HCT116 (cell line): Measurements from ENCODE around the gene ESD.

Source experiments
- CEBPB ChIP-seq: IDR thresholded peaks from 2 replicates; pipeline ENCODE4 v1.6.1; 2012; ENCODE audit warnings: low read depth
- ELF1 ChIP-seq: IDR thresholded peaks from 2 replicates; pipeline ENCODE4 v1.6.1; 2012; ENCODE audit warnings: low read depth, borderline replicate concordance
- EZH2 ChIP-seq: fragments of 200-600 bp; sonication (generic); IDR thresholded peaks from 2 replicates; pipeline ENCODE4 v1.6.1; 2017; ENCODE audit warnings: antibody characterized with exemption, mixed run types
- POLR2A ChIP-seq: IDR thresholded peaks from 2 replicates; pipeline ENCODE4 v1.7.0; 2011; ENCODE audit warnings: borderline replicate concordance; ENCODE audit not compliant: insufficient read depth, insufficient read length; ENCODE audit errors: extremely low read depth
- POLR2AphosphoS5 ChIP-seq: IDR thresholded peaks from 2 replicates; pipeline ENCODE4 v1.6.1; 2011; ENCODE audit warnings: mild to moderate bottlenecking, low read depth, low read length, moderate library complexity
- RAD21 ChIP-seq: IDR thresholded peaks from 2 replicates; pipeline ENCODE4 v1.6.1; 2012; ENCODE audit warnings: low read depth, mild to moderate bottlenecking
- TCF7L2 ChIP-seq: IDR thresholded peaks from 2 replicates; pipeline ENCODE4 v1.7.0; 2011; ENCODE audit warnings: borderline replicate concordance, inconsistent platforms; ENCODE audit not compliant: insufficient read depth, insufficient read length; ENCODE audit errors: extremely low read depth
- YY1 ChIP-seq: IDR thresholded peaks from 2 replicates; pipeline ENCODE4 v1.6.1; 2011; ENCODE audit warnings: low read length, low read depth, moderate library complexity, mild to moderate bottlenecking; ENCODE audit not compliant: insufficient replicate concordance; ENCODE audit errors: extremely low read depth
- TF ChIP-seq, protein P1 (sequence below), 3 experiments: fragments of 200-600 bp in 1 of 3; sonication (generic) in 1 of 3; IDR thresholded peaks in 2 of 3; conservative IDR thresholded peaks in 1 of 3; 2 replicates each; pipeline ENCODE4 v1.5.1; 2012 to 2017; ENCODE audit warnings: low read depth in 2 of 3, low read length in 2 of 3, antibody characterized with exemption in 1 of 3, borderline replicate concordance in 1 of 3, control low read depth in 1 of 3, mild to moderate bottlenecking in 1 of 3, mixed read lengths in 1 of 3, mixed run types in 1 of 3, moderate library complexity in 1 of 3; ENCODE audit not compliant: insufficient read depth in 1 of 3

DNA sequence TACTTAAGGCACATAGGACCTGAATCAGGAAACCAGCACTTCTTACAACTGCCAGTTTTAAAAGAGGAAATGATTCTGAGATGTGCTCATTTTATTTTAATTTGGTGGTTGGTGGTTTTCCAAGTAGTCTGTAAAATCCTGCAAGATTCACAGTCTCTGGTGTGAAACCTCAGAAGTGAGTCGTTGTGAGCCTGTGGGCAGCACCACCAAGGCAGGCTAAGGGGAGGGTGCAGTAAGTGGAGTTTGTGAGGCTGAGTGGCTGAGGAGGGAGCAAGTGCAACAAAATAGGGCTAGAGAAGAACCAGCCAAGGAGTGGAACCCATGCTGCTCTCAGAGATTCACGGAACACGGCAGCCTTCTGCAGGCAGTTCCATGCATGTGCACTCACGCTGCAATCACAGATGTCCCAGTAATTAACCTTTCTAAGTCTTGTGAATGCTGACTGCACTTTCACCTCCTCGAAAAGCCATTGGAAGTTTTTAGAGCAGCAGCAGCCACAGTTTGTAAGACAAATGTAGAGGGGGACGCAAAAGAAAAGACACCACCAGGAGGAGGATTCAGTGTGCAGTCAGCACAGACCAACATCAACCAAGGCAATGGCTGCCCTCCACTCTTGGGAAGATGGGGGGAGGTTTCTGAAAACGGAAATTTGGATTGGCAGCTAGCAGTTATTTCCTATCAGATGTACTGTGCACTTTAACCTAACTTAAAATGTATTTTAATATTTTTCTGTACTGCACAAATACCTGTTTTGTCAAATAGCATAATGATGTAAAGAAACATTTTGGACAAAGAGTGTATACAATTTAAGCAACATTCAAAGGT lies 44.9 kb downstream of the ESD start:
- TF ChIP-seq, protein P1, sequence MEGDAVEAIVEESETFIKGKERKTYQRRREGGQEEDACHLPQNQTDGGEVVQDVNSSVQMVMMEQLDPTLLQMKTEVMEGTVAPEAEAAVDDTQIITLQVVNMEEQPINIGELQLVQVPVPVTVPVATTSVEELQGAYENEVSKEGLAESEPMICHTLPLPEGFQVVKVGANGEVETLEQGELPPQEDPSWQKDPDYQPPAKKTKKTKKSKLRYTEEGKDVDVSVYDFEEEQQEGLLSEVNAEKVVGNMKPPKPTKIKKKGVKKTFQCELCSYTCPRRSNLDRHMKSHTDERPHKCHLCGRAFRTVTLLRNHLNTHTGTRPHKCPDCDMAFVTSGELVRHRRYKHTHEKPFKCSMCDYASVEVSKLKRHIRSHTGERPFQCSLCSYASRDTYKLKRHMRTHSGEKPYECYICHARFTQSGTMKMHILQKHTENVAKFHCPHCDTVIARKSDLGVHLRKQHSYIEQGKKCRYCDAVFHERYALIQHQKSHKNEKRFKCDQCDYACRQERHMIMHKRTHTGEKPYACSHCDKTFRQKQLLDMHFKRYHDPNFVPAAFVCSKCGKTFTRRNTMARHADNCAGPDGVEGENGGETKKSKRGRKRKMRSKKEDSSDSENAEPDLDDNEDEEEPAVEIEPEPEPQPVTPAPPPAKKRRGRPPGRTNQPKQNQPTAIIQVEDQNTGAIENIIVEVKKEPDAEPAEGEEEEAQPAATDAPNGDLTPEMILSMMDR (IDR thresholded peaks at IDR 0.05 in 2 of 3, conservative IDR thresholded peaks at IDR 0.05 in 1 of 3; ENCODE audit: borderline replicate concordance in 1 of 3, insufficient read depth in 1 of 3, low read depth in 2 of 3, low read length in 2 of 3): no peak
- TF ChIP-seq POLR2A (no peak), ELF1 (no peak), TCF7L2 (no peak), EZH2 (no peak), CEBPB (no peak), POLR2AphosphoS5 (no peak), YY1 (no peak), RAD21 (no peak)
